GM12878 (cell line): ENCODE results near the gene TP53BP1. TPM values are rescaled to one million over a fixed set of nuclear protein-coding genes. Genes with fewer than 3 reads are reported as not detected.

Source experiments
- ATAC-seq: fragments of 200-7000 bp; cut with Tn5 transposase; 3 replicates; pipeline ENCODE4 v1.9.1; 2020; ENCODE audit warnings: mild to moderate bottlenecking, moderate library complexity
- BruUV-seq: library from RNA; stranded (reverse); fragments of 400-500 nt; replicated peaks from 2 replicates; lab custom pipeline; 2021; lab: Mats Ljungman, UMichigan
- CTCF ChIA-PET: fragments of 300-600 bp; sonication (Branson Sonifier 250); formaldehyde crosslinking; extraction: SDS; loops from one replicate; lab custom pipeline; 2021; ENCODE audit warnings: inconsistent platforms; lab: Yijun Ruan, JAX
- POLR2A ChIA-PET: fragments of 350-600 bp; formaldehyde crosslinking; extraction: SDS; loops from one replicate; lab custom pipeline; 2021; ENCODE audit warnings: inconsistent platforms; lab: Charles Lee
- RAD21 ChIA-PET: fragments of 300-600 bp; sonication (Branson Sonifier 250); formaldehyde crosslinking; loops from one replicate; lab custom pipeline; 2023; ENCODE audit warnings: antibody characterized with exemption; ENCODE audit not compliant: unreplicated experiment; lab: Charles Lee
- SMC1A ChIA-PET: fragments of 300-600 bp; sonication (Branson Sonifier 250); formaldehyde crosslinking; loops from one replicate; lab custom pipeline; 2023; ENCODE audit not compliant: unreplicated experiment, uncharacterized antibody; lab: Charles Lee
- DNase-seq: peaks from one replicate; pipeline ENCODE4 v3.0.0-alpha.2; 2011; ENCODE audit warnings: low read depth, low spot score
- FAIRE-seq: peaks from 3 replicates; lab custom pipeline; 2011; peaks lifted over from hg19 to GRCh38; lab: Jason Lieb, UNC
- H2AFZ ChIP-seq: 2 replicates; pipeline ENCODE4 v1.6.0; 2011; ENCODE audit warnings: low read depth, low read length, control low read depth; ENCODE audit not compliant: control insufficient read depth
- H3K27ac ChIP-seq: 2 replicates; pipeline ENCODE4 v1.5.1; 2011; ENCODE audit warnings: control low read depth; ENCODE audit not compliant: control insufficient read depth, insufficient read depth
- H3K27me3 ChIP-seq, 2 experiments: replicated peaks in 1 of 2; 2 replicates each; pipeline versions ENCODE4 v1.6.0 to v1.6.1; 2011; ENCODE audit warnings: low read length in 1 of 2; ENCODE audit not compliant: control insufficient read depth in 2 of 2, insufficient read depth in 2 of 2
- H3K36me3 ChIP-seq, 2 experiments: 2 replicates each; pipeline ENCODE4 v1.5.1; 2011; ENCODE audit warnings: low read length in 1 of 2; ENCODE audit not compliant: control insufficient read depth in 2 of 2, insufficient read depth in 2 of 2
- H3K4me1 ChIP-seq: 2 replicates; pipeline ENCODE4 v1.6.1; 2011; ENCODE audit warnings: mild to moderate bottlenecking, low read length, moderate library complexity, mixed read lengths; ENCODE audit not compliant: control insufficient read depth, insufficient read depth
- H3K4me2 ChIP-seq: 2 replicates; pipeline ENCODE4 v1.6.0; 2011; ENCODE audit warnings: control low read depth; ENCODE audit not compliant: control insufficient read depth, insufficient read depth
- H3K4me3 ChIP-seq: fragments of 200-600 bp; sonication (generic); 2 replicates; pipeline ENCODE4 v1.5.1; 2016
- H3K79me2 ChIP-seq: 2 replicates; pipeline ENCODE4 v1.6.0; 2011; ENCODE audit warnings: low read length; ENCODE audit not compliant: control insufficient read depth, insufficient read depth
- H3K9ac ChIP-seq: 2 replicates; pipeline ENCODE4 v1.8.0; 2011; ENCODE audit warnings: low read length, control low read depth, mixed read lengths; ENCODE audit not compliant: control insufficient read depth, insufficient read depth
- H3K9me3 ChIP-seq: replicated peaks from 3 replicates; pipeline ENCODE4 v1.5.1; 2011; ENCODE audit warnings: mild to moderate bottlenecking, low read length; ENCODE audit not compliant: control insufficient read depth, insufficient read depth
- H4K20me1 ChIP-seq: 2 replicates; pipeline ENCODE4 v1.6.0; 2011; ENCODE audit not compliant: control insufficient read depth, insufficient read depth
- BHLHE40 ChIP-seq, 2 experiments: fragments of 450-650 bp in 1 of 2; IDR thresholded peaks; 2 replicates each; pipeline ENCODE4 v1.6.1; 2011 to 2017; ENCODE audit warnings: low read depth in 2 of 2, borderline replicate concordance in 1 of 2, improper control_type of control experiment in 1 of 2, low read length in 1 of 2, mild to moderate bottlenecking in 1 of 2
- CREB1 ChIP-seq: IDR thresholded peaks from 2 replicates; pipeline ENCODE4 v1.6.1; 2012; ENCODE audit warnings: low read depth, mild to moderate bottlenecking, inconsistent platforms
- EGR1 ChIP-seq, 2 experiments: IDR thresholded peaks; 1 replicate in 1 of 2; 2 replicates in 1 of 2; pipeline ENCODE4 v1.6.1; 2011 to 2012; ENCODE audit warnings: low read depth in 2 of 2, low read length in 2 of 2, borderline replicate concordance in 1 of 2, mild to moderate bottlenecking in 1 of 2, moderate library complexity in 1 of 2
- EZH2 ChIP-seq: IDR thresholded peaks from 2 replicates; pipeline ENCODE4 v1.6.1; 2012; ENCODE audit warnings: low read depth, mild to moderate bottlenecking, control low read depth, inconsistent platforms, low read length, borderline replicate concordance; ENCODE audit not compliant: control insufficient read depth
- JUNB ChIP-seq: IDR thresholded peaks from 2 replicates; pipeline ENCODE4 v1.6.1; 2016; ENCODE audit warnings: antibody characterized with exemption, mild to moderate bottlenecking
- POU2F2 ChIP-seq: IDR thresholded peaks from 3 replicates; pipeline ENCODE4 v1.6.1; 2011; ENCODE audit warnings: low read depth, mild to moderate bottlenecking, low read length, borderline replicate concordance
- RAD21 ChIP-seq: IDR thresholded peaks from 2 replicates; pipeline ENCODE4 v1.6.1; 2011; ENCODE audit warnings: mild to moderate bottlenecking, low read depth, low read length, moderate library complexity; ENCODE audit not compliant: insufficient read depth
- RB1 ChIP-seq: fragments of 450-650 bp; formaldehyde crosslinking; IDR thresholded peaks from 2 replicates; pipeline ENCODE4 v1.6.1; 2017; ENCODE audit warnings: mild to moderate bottlenecking, borderline replicate concordance
- SMC3 ChIP-seq: IDR thresholded peaks from 2 replicates; pipeline ENCODE4 v1.6.1; 2011; ENCODE audit warnings: low read length, improper control_type of control experiment, borderline replicate concordance
- SREBF1 ChIP-seq: IDR thresholded peaks from 2 replicates; pipeline ENCODE4 v1.6.1; 2012; ENCODE audit warnings: mild to moderate bottlenecking, low read length
- TBL1XR1 ChIP-seq: IDR thresholded peaks from 2 replicates; pipeline ENCODE4 v1.6.1; 2012; ENCODE audit warnings: low read depth, low read length, improper control_type of control experiment
- TCF12 ChIP-seq: IDR thresholded peaks from 2 replicates; pipeline ENCODE4 v1.6.1; 2011; ENCODE audit warnings: low read depth, mild to moderate bottlenecking, low read length
- ZNF384 ChIP-seq: IDR thresholded peaks from 2 replicates; pipeline ENCODE4 v1.6.1; 2012; ENCODE audit warnings: low read depth, mild to moderate bottlenecking, low read length, improper control_type of control experiment, borderline replicate concordance
- WGBS: methylation state at CpG from one replicate; pipeline ENCODE4 v1.1.6; 2016; ENCODE audit warnings: low lambda C conversion rate; ENCODE audit not compliant: insufficient replicate concordance, insufficient coverage; ENCODE audit errors: missing lambda C conversion rate; 5-methylcytosine and 5-hydroxymethylcytosine counted together
- in situ Hi-C: fragments of 300-500 bp; cut with MboI; formaldehyde crosslinking; loops from 9 replicates; pipeline ENCODE4 v1.14.3; 2018; ENCODE audit warnings: mixed read lengths
- intact Hi-C: fragments of 100-400 bp; cut with micrococcal nuclease; formaldehyde crosslinking; loops from one replicate; pipeline ENCODE4 v1.14.2; 2022; ENCODE audit not compliant: unreplicated experiment
- polyA plus RNA-seq, 11 experiments: library from polyadenylated mRNA; depleted of rRNA in 4 of 11; unstranded in 6 of 11; stranded (reverse) in 5 of 11; fragments of >200 nt; fragmentation: Nextera tagmentation in 4 of 11; fragmentation: Illumina TruSeq in 1 of 11; extraction: Ambion mirVana in 4 of 11; extraction: Trizol in 1 of 11; gene quantifications; 1 replicate in 1 of 11; 2 replicates in 10 of 11; pipeline versions ENCODE4 v1.2.1 to v1.2.3, GENCODE V29; 2011 to 2016; ENCODE audit warnings: inconsistent platforms in 2 of 11, missing spikeins in 2 of 11, low read depth in 1 of 11
- total RNA-seq, 4 experiments: library from RNA; depleted of rRNA in 3 of 4; stranded (reverse); fragments of >200 nt in 3 of 4; fragmentation: Illumina TruSeq in 1 of 4; extraction: Trizol in 1 of 4; gene quantifications; 2 replicates each; pipeline versions ENCODE4 v1.2.1 to v1.2.3, GENCODE V29; 2013 to 2021

TP53BP1 gene
- total and polyA plus RNA-seq, 10 of the 15 experiments (the other 5 are each of a cell fraction or from before 2014, with no cell fraction given), result 6.2 to 50.2 (median 19.3) TPM

GRCh38 chr15:43527016-43527801, 34.3 kb upstream of the TP53BP1 start (continued):
- no peak for TF ChIP-seq EZH2
- no peak for TF ChIP-seq EGR1 (IDR thresholded peaks at IDR 0.05; ENCODE audit: borderline replicate concordance in 1 of 2, low read depth in 2 of 2, low read length in 2 of 2)
- no peak for TF ChIP-seq RAD21
- no peak for TF ChIP-seq SREBF1
- no peak for TF ChIP-seq ZNF384
- TF ChIP-seq BHLHE40 (IDR thresholded peaks at IDR 0.05; ENCODE audit: borderline replicate concordance in 1 of 2, low read depth in 2 of 2, low read length in 1 of 2), result no peak

GRCh38 chr15:43526261-43526930, 33.4 kb upstream of the TP53BP1 start:
- in situ Hi-C loops, result no loop called here
- Histone ChIP-seq H3K27me3 (peaks cover 0 to 2% of the 10 kb centered on the region in 2 experiments; a peak in 2 of 4 replicates), H3K9me3 (no peaks in the 10 kb centered on the region), H3K4me3 (no peak overlapping the region), H2AFZ (no peak overlapping the region), H3K9ac (no peak overlapping the region), H3K4me2 (no peak overlapping the region), H4K20me1 (no peaks in the 10 kb centered on the region), H3K27ac (no peak overlapping the region), H3K79me2 (no peaks in the 10 kb centered on the region), H3K4me1 (no peaks in the 10 kb centered on the region), H3K36me3 (no peaks in the 10 kb centered on the region)
- BruUV-seq, result no TSS peak
- ChIA-PET CTCF (no interaction called here), POLR2A (no interaction called here), RAD21 (no interaction called here), SMC1A (no interaction called here)
- ATAC-seq (no peak), DNase-seq (no peak), FAIRE-seq (no peak)
- TF ChIP-seq TBL1XR1, result no peak
- TF ChIP-seq JUNB, result no peak
- no peak for TF ChIP-seq POU2F2
- TF ChIP-seq RB1, result no peak
- TF ChIP-seq SMC3, result no peak
- no peak for TF ChIP-seq TCF12
- no peak for TF ChIP-seq CREB1
- 56% methylated on average over 11 of the region's 11 CpGs for WGBS
- intact Hi-C loops, result no loop called here
